ENCODE results near the gene THAP4. TPM values are rescaled to one million over a fixed set of nuclear protein-coding genes. Genes with fewer than 3 reads are reported as not detected.

THAP4 gene
- total and polyA plus RNA-seq, 2 of the 4 experiments (the other 2 are of a cell fraction), result 33.9 to 55.1 TPM

DNA sequence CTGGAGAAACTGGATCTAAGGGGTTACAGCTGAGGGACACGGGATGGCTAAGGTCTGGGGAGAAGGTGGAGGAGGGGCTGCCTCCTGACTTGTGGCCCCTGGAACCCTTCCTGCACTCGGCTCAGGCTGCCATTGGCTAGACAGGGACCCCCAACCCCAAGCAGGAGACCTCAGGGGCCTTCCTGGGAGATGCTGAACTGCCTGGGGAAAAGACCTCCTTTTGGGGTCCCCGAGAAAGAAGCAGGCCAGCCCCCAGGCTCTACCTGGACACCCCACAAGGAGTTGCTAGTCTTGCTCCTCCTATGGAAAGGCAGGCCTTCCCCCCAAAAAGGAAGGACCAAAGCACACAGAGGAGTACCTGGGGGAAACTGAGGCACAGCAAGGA is 88.5 kb downstream of the THAP4 start:
- Histone ChIP-seq H3K27me3 (ENCODE audit: control insufficient read depth, insufficient read depth, low read length) (no peaks in the 10 kb centered on the region), H3K56ac (ENCODE audit: extremely low read depth, insufficient read depth, low read length) (no peak overlapping the region), H3K4me1 (ENCODE audit: control insufficient read depth, insufficient read depth, low read length) (peaks cover 47% of the 10 kb centered on the region), H2BK5ac (ENCODE audit: low read depth, low read length, poor library complexity, severe bottlenecking) (peak overlapping the region; percentile 87), H3K9me1 (ENCODE audit: insufficient read depth, low read length) (peaks cover 32% of the 10 kb centered on the region), H3K9me3 (ENCODE audit: control insufficient read depth, insufficient read depth, low read length) (no peaks in the 10 kb centered on the region), H3K36me3 (ENCODE audit: control insufficient read depth, insufficient read depth, low read length) (no peaks in the 10 kb centered on the region), H3K27ac (ENCODE audit: insufficient read depth, low read length) (no peak overlapping the region), H2AK9ac (replicated peaks; ENCODE audit: low read depth, low read length, poor library complexity) (peak overlapping the region; percentile 86), H3K18ac (ENCODE audit: low read depth, low read length) (peak overlapping the region; percentile 12; the same call in 1 of the 2 replicates), H2BK20ac (ENCODE audit: low read depth, low read length) (peak overlapping the region; percentile 94), H3K9ac (ENCODE audit: low read depth, low read length) (no peak overlapping the region), H2AFZ (replicated peaks; ENCODE audit: low read length, poor library complexity) (no peak overlapping the region), H3K14ac (replicated peaks; ENCODE audit: low read depth, low read length) (peak overlapping the region; percentile 91; the same call in 1 of the 2 replicates), H2BK120ac (ENCODE audit: low read depth, low read length) (peak overlapping the region; percentile 98), H4K5ac (ENCODE audit: low read depth, low read length) (no peak overlapping the region), H4K8ac (ENCODE audit: low read depth in 2 of 2, low read length in 2 of 2) (peak overlapping the region; percentile 77 to 96; a peak in 2 of 4 replicates), H3K4ac (ENCODE audit: low read depth, low read length) (peak overlapping the region; percentile 94), H3K4me2 (ENCODE audit: low read depth, low read length) (no peak overlapping the region), H3K79me1 (ENCODE audit: low read depth in 1 of 2, low read length in 2 of 2) (peaks cover 4 to 28% of the 10 kb centered on the region in 2 experiments; a peak in 2 of 4 replicates), H2BK15ac (ENCODE audit: low read depth, low read length) (peak overlapping the region; percentile 94; the same call in 2 of the 3 replicates), H2AK5ac (ENCODE audit: low read depth, low read length) (peak overlapping the region; percentile 99), H3K23ac (ENCODE audit: low read depth, low read length) (no peak overlapping the region; the same call in 1 of the 2 replicates), H4K91ac (ENCODE audit: insufficient read depth, low read depth, low read length) (peak overlapping the region; percentile 97), H3K4me3 (ENCODE audit: insufficient read depth, low read depth, low read length) (no peak overlapping the region), H4K20me1 (ENCODE audit: insufficient read depth, low read length) (peaks cover 3% of the 10 kb centered on the region; the same call in 1 of the 2 replicates)
- dilution Hi-C loops (cut with HindIII; ENCODE audit: low sequenced_read_pairs, unreplicated experiment), result no loop called here
- ChIA-PET CTCF (no interaction called here), POLR2A (ENCODE audit: unreplicated experiment) (no interaction called here)
- no TSS peak for BruUV-seq (replicated peaks)
- TF ChIP-seq MXI1 (IDR thresholded peaks at IDR 0.05; ENCODE audit: borderline replicate concordance, low read depth, low read length), result no peak
- intact Hi-C loops (cut with micrococcal nuclease), result no loop called here
- in situ Hi-C loops (cut with MboI; ENCODE audit: low sequenced_read_pairs), result no loop called here
- no CpG with 5 or more reads among the region's 3 CpGs for WGBS, 2 experiments (ENCODE audit: extremely low coverage in 2 of 2, insufficient read length in 1 of 2)
- ATAC-seq (ENCODE audit: low read depth), result no peak
- no peak for DNase-seq
